SK-MEL-5 (cell line): ENCODE results near the gene SLC25A41. TPM values are rescaled to one million over a fixed set of nuclear protein-coding genes. Genes with fewer than 3 reads are reported as not detected.
"Not testable (repeated sequence)": the region's sequence is repeated elsewhere in the genome, so short reads cannot be mapped to it uniquely, and the experiment has no call there.

Experiments
- DNase-seq: peaks from one replicate; pipeline ENCODE4 v3.0.0-alpha.2; 2016; ENCODE audit warnings: low read depth, low spot score
- in situ Hi-C: cut with HindIII; loops from 2 replicates; pipeline ENCODE4 v1.10.0; 2016; ENCODE audit warnings: low sequenced_read_pairs, high pct_unique_total_duplicates, low pct_unique_long_range_greater_than_20kb
- total RNA-seq: library from RNA; depleted of rRNA; stranded (reverse); fragments of >200 nt; shearing (Covaris generic); gene quantifications from 2 replicates; pipeline ENCODE4 v1.2.3, GENCODE V29; 2014

Gene SLC25A41
- total RNA-seq, 1 experiment from 2014 or later, result 0.13 TPM

DNA sequence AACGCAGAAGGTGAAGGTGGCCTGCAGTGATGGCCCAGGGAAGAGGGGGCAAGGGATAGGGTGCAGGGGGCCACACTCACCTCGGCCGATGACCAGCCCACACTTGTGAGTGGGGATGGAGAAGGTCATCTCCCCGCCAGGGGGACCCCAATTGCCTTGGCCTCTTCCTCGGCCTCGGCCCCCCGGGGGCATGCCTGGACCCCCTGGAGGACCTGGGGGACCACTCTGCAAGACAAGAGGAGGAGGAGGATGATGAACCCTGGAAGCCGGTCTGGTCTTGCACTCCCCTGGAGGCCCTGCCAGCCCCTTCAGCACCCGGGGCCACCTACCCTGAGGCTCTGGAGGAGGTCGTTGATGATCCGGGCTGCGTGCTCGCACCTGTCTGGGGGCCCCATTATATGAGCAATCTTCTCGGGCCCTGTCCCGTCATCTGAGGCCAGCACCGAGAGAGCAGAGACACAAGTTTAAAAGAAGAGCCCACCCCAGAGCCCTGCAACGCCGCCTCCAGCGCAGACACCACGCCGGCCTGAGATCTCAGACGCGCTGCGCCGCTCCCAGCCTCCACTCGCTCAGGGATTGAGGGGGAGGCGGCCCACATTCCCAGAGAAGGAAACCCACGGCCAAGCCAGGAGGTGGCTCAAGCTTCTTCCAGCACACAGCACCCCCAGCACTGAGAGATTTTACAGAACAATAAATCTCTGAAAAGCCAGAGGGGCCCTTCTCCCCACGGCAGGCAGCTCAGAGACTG lies 16.7 kb downstream of the SLC25A41 start:
- in situ Hi-C loops, result no loop called here
- no peak for DNase-seq

- DNase-seq, result no peak
- in situ Hi-C loops, result no loop called here
These were observed 17.9 kb downstream of the SLC25A41 start for GRCh38 chr19:6415591-6416190.

DNA sequence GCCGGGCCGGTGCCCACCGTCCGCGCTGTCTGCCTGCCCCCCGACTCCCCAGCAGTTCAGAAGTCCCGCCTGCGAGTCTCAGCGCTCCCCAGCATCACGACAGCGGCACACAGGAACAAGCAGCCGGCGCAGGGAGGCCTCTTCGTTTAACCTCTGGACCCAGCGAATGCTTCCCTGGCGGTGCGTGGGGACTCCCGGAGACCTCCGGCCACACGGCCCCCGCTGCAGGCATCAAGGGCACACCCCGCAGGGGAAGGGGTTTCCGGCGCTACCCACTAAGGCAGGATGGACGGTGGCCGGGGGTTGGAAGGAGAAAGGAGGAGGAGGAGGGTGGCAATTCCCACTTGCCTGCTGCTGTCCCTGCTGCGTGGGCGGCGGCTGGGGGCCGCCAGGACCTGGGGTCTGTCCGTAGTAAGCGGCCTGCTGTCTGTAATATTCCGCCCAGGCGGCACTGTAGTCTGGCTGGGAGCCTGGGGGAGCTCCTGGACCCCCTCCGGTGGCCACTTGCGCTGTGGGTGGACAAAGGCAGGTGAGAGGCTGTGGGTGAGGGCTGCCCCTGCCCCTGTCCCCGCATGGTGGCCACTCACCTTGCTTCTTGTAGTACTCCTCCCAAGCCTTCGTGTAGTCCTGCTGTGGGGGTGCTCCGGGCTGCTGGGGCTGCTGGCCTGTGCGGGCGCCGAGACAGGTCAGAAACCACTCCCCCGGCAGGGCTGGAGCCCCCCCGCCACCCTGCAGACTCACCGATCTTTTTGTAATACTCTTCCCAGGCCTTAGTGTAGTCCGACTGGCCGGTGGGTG lies 18.6 kb downstream of the SLC25A41 start:
- no peak for DNase-seq
- in situ Hi-C loops, result no loop called here

GRCh38 chr19:6413721-6414643 lies 19.6 kb downstream of the SLC25A41 start:
- no peak for DNase-seq
- in situ Hi-C loops, result no loop called here

DNA sequence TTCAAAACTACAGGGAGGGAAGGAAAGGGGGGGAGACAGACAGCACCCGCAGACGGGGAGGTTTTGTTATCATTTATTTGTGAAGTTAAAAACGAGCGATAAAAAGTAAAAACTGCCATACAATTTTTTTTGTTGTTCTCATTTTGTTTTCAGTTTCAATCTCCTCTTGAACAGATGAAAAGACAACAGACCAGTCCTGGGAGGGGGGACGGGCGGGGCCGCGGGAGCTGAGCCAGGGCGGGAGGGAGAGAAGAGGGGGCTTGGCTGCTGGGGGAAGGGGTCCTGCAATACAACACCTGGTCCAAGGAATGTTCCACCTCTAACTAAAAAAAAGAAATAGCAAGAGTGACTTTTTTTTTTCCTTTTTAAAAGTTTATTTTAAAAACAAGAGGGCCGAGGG lies 20.3 kb downstream of the SLC25A41 start:
- no peak for DNase-seq
- in situ Hi-C loops, result no loop called here

DNA sequence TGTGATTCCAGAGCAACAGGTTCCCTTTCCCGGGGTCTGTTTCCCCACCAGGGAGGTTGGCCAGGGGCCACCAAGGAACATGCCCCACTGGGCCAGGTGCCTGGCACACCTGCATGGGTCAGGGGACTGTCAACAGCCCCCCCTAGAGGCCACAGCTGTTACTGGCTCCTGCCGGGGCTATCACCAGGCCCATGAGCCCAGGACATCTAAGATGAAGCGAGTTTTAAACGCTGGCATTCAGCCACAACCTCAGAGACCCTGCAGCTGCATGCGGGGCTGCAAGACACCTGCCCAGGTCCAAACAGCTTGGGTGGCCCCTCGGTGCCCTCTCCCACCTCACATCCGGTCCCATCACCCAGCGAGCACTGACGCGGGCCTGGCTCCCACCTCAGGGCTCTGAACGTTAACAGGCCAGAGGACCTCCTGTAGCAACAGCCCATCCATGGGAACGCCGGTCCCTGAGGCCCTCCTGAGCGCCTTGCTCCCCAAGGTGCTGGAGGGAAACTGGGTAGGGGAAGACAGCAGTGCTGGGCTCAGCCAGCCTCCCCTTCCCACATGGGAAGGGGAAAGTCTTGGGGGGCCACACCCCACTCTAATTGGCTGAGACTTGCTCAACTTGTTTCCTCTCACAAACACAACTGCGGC lies 21.0 kb downstream of the SLC25A41 start:
- peak; percentile 37 for DNase-seq

GRCh38 chr19:6412061-6412446 lies 21.5 kb downstream of the SLC25A41 start:
- DNase-seq, result no peak
- in situ Hi-C loops, result no loop called here

More for the DNA sequence above, 21.0 kb downstream of the SLC25A41 start:
- in situ Hi-C loops, result no loop called here

- no peak for DNase-seq
- in situ Hi-C loops, result no loop called here
These were observed 24.2 kb downstream of the SLC25A41 start for GRCh38 chr19:6409346-6409745.

DNA sequence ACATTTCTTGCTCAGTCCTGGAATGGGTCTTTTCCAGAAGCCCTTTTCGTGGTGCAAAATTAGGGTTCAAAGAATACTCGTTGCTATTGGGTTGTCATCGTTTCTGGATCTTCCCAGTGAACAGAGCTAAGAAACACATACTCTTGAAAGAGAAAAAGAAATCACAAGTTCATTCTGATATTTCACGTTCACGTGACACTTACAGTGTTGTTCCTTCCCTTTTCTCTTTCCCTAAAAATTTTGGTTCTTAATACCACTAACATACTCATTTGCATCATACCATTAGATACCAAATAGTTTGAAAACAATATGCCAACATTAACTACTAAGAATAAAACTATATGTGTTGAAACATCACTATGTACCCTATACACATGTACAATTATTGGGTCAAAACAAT lies 27.2 kb downstream of the SLC25A41 start:
- in situ Hi-C loops, result no loop called here
- DNase-seq, result no peak

GRCh38 chr19:6402837-6403608 lies 30.5 kb downstream of the SLC25A41 start:
- in situ Hi-C loops, result no loop called here
- DNase-seq, result no peak

DNA sequence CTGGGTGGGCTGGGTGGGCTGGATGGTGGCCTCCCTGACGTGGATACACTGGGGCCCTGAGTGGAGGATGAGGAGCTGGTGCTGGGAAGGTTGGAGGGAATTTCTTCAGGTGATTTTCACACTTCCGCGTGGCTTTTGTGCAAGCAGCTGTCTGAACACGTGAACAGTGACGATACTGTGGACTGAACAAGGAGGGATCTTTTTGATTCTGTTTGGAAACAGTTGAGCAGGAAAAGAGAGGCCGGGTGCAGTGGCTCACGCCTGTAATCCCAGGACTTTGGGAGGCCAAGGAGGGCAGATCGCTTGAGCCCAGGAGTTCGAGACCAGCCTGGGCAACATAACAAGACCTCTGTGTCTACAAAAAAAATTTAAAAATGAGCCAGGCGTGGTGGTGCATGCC lies 31.5 kb downstream of the SLC25A41 start:
- no peak for DNase-seq
- in situ Hi-C loops, result no loop called here

GRCh38 chr19:6400062-6400944 lies 33.3 kb downstream of the SLC25A41 start:
- DNase-seq, in situ Hi-C loops: not testable (repeated sequence)

- DNase-seq, result no peak
- in situ Hi-C loops, result no loop called here
These were observed 37.3 kb downstream of the SLC25A41 start for GRCh38 chr19:6396305-6396704.

- no peak for DNase-seq
- in situ Hi-C loops, result no loop called here
These were observed 38.7 kb downstream of the SLC25A41 start for GRCh38 chr19:6394831-6395230.

DNA sequence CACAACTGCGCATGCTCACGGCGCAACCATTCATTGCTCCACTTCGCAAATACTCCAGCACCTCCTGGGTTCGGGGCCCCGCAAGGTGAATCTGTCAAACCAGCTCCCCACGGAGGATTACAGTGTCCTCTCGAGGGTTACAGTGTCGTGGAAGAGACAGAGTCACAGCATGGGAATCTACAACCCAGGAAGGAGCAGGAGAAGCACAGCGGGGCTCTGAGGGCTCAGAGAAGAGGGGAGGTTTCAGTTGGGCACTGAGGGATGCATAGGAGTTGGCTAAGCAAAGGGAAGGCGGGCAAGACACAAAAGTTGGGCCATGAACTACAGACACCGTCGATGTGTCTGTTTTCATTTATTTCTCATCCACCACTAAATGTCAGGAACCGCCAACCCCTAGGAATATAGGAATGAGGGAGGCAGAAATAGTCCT lies 39.6 kb downstream of the SLC25A41 start:
- DNase-seq, result no peak
- in situ Hi-C loops, result no loop called here
